Measurements from ENCODE around the gene ROPN1L.

DNA sequence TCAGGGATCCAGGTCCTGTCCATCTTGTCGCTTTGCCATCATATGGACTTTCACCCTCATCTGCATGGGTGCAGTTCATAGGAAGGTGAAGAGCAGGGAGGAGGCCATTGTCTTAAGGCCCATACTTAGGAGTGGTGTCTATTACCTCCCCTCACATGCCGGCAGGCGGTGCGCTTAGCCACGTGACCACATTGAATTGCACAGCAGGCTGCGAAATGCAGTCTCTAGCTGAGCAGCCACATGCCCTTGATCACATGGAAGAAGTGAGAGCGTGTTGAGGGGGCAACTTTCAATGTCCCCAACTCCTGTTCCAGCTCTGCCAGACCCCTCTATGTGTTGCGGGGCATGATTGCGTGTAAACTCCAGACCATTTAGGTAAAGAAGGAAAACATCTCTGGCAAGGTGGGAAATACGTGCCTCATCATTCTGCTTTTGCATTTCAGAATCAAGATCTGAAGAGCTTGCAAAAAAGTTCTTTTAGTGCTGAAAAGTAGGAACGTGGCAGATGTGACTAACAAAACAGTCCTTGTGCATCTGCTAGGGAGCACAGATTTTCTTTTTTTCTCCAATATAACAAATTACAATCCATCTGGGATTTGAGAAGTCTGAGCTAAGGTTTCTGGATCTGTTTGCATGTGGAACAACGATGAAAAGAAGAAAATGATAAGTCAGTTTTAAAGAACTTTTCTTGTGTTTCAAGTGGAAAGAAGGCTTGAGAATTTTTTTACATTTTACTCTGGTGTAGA, 34.4 kb downstream of the ROPN1L start:
- TF ChIP-seq, protein P1, sequence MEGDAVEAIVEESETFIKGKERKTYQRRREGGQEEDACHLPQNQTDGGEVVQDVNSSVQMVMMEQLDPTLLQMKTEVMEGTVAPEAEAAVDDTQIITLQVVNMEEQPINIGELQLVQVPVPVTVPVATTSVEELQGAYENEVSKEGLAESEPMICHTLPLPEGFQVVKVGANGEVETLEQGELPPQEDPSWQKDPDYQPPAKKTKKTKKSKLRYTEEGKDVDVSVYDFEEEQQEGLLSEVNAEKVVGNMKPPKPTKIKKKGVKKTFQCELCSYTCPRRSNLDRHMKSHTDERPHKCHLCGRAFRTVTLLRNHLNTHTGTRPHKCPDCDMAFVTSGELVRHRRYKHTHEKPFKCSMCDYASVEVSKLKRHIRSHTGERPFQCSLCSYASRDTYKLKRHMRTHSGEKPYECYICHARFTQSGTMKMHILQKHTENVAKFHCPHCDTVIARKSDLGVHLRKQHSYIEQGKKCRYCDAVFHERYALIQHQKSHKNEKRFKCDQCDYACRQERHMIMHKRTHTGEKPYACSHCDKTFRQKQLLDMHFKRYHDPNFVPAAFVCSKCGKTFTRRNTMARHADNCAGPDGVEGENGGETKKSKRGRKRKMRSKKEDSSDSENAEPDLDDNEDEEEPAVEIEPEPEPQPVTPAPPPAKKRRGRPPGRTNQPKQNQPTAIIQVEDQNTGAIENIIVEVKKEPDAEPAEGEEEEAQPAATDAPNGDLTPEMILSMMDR (IDR thresholded peaks at IDR 0.05), result no peak
- TF ChIP-seq POLR2A (IDR thresholded peaks at IDR 0.05), result no peak
